Astrocyte of the cerebellum (primary cell): Measurements from ENCODE around the gene GALNTL6.

Experiments
- DNase-seq: peaks from one replicate; pipeline ENCODE4 v3.0.0-alpha.2; 2011; ENCODE audit warnings: low read depth
- H3K4me3 ChIP-seq: 2 replicates; pipeline ENCODE4 v1.5.1; 2011; ENCODE audit warnings: mild to moderate bottlenecking, low read depth, low read length, moderate library complexity
- in situ Hi-C: cut with HindIII; loops from 2 replicates; pipeline ENCODE4 v1.10.0; 2017; ENCODE audit warnings: low sequenced_read_pairs
- TF ChIP-seq, protein P1 (sequence below): IDR thresholded peaks from 2 replicates; pipeline ENCODE4 v1.5.1; 2012; ENCODE audit warnings: low read length, low read depth, moderate library complexity, mild to moderate bottlenecking; ENCODE audit errors: missing control alignments

Gene GALNTL6

DNA sequence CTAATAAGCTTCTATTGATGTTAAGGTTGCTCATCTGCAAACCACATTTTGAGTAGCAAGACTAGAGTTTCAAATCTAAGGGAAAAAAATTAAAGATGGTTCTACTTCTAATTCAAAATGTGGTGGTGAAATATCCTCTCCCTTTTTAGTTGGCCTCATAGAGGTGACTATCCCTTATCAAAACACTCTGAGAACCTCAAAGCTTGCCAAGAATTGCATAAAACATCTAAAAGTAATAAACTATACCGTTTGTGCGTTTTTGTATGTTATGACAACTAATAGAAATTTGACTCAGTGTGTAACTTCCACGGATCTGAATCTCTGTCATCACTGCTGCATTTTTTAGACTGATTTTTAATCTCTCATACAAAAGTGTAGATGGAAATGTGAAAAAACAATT is 682.6 kb downstream of the GALNTL6 start:
- H3K4me3 ChIP-seq: no peak overlapping the region
- TF ChIP-seq, protein P1, sequence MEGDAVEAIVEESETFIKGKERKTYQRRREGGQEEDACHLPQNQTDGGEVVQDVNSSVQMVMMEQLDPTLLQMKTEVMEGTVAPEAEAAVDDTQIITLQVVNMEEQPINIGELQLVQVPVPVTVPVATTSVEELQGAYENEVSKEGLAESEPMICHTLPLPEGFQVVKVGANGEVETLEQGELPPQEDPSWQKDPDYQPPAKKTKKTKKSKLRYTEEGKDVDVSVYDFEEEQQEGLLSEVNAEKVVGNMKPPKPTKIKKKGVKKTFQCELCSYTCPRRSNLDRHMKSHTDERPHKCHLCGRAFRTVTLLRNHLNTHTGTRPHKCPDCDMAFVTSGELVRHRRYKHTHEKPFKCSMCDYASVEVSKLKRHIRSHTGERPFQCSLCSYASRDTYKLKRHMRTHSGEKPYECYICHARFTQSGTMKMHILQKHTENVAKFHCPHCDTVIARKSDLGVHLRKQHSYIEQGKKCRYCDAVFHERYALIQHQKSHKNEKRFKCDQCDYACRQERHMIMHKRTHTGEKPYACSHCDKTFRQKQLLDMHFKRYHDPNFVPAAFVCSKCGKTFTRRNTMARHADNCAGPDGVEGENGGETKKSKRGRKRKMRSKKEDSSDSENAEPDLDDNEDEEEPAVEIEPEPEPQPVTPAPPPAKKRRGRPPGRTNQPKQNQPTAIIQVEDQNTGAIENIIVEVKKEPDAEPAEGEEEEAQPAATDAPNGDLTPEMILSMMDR: no peak
- in situ Hi-C loops: no loop called here
- DNase-seq: no peak

DNA sequence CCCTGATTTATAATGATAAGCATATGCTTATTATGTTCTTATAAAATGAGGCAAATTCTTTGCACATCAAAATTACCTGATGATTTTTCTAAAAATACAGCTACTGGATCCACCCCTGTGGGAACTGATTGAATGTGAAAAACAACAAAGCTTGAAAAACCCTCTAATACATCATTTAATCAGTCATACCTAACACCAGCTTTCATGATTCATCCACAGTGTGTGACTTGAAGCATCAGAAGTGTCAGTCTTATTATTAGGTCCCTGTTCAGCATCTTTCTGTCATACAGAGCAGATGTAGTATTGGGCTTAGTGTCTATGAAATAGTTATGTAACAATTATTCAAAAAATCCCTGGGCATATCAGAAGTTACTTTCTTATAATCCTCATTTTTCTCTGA is 684.1 kb downstream of the GALNTL6 start:
- TF ChIP-seq, protein P1: no peak
- DNase-seq: no peak
- in situ Hi-C loops: no loop called here
- H3K4me3 ChIP-seq: no peak overlapping the region

DNA sequence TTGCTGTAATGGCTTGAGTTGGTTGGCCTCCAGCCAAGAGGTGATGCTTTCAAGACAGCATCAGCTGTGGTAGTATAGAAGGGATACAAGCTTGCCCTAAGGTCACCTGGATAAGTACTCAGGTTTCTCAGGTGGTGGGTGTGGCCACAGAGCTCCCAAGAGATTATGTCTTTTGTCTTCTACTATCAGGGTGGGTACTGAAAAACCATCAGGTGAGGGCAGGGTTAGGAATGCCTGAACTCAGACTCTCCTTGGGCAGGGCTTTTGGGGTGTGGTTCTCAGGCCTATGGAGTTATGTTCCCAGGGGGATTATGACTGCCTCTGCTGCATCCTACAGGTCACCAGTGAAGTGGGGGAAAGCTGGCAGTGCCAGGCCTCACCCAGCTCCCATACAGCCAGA is 700.8 kb downstream of the GALNTL6 start:
- in situ Hi-C loops: no loop called here
- no peak for DNase-seq
- TF ChIP-seq, protein P1: no peak

DNA sequence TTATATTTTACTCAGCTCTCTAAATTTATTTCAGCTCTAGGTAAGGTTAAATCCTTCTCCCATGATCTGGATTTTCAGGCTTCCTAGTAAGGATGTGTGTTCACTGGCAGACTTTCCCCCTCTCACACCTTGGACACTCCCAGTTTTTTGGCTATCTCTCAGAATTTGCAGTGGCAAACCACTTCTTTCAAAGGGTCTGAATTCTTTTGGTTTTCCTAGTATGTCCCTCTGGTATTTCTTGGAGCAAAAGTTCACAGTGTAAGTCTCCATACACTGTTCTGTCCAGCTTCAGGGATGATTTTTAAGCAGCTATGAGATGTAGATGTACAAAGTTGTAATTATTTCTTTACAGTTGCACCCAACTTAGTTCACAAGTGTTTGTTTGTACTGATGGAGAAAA is 701.6 kb downstream of the GALNTL6 start:
- peak; percentile 56 for DNase-seq
- no peak overlapping the region for H3K4me3 ChIP-seq
- in situ Hi-C loops: no loop called here
- TF ChIP-seq, protein P1: no peak

More for the DNA sequence above, 700.8 kb downstream of the GALNTL6 start:
- H3K4me3 ChIP-seq: no peak overlapping the region

DNA sequence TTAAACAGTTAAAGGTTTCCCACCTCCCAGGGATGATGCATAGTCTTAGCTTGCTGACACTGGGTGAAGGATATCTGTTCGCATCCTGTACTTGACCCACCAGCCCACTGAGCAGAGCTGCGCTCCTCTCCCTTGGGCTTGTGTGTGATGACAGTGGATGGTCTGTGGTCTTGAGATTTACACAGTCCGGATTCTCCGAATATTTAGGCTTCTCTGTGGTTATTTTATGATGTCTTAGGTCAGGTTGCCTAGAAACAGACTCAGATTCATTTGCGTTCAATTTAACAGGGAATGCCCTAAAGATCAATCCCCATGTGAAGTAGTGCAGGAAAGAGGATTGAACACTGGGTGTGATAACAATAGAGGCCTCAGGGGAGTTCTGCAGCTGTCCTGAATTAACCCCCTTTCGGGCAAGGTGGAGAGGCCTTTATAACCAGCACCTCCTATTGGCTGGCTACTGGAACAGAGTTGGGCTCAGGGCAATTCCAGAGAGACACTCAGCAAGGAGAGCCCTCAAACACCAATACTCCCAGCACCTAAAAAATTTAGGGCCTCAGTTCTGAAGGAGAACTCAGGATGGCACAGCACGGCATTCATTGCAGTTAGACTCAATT is 702.2 kb downstream of the GALNTL6 start:
- in situ Hi-C loops: no loop called here
- TF ChIP-seq, protein P1: peak; percentile 7
- H3K4me3 ChIP-seq: no peak overlapping the region
- DNase-seq: peak; percentile 79

DNA sequence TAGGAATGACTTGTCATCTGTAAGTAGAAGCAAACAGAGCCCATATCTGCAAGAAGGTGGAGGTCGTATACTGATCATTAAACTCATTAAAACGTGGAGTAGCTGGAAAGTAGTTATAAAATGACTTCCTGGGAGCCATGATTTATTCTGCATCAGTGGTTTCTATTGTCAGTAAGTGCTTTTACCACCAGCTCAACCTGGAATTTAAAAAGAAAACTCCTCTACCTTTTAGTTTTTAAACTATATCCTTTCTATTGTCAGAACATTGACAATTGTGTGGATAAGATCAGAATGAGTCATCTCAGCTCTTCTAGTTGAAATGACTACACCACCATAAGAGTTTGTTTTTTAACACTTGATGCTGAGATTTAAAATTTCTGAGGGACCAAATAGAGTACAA is 704.2 kb downstream of the GALNTL6 start:
- in situ Hi-C loops: no loop called here
- no peak for DNase-seq

More for the DNA sequence above, 704.2 kb downstream of the GALNTL6 start:
- TF ChIP-seq, protein P1: no peak
- no peak overlapping the region for H3K4me3 ChIP-seq
